Activated naive CD8-positive, alpha-beta T cell treated with anti-CD3 and anti-CD28 coated beads, Interleukin-2, amount 10 ng/mL, durations not matched to agents 7 days and 5 days (primary cell): ENCODE data around the gene ZBTB11. TPM values are rescaled to one million over a fixed set of nuclear protein-coding genes. Genes with fewer than 3 reads are reported as not detected.
"Not testable (repeated sequence)": the region's sequence is repeated elsewhere in the genome, so short reads cannot be mapped to it uniquely, and the experiment has no call there.

ENCODE experiments used
- ATAC-seq: fragments of 150-1000 bp; cut with Tn5 transposase; one replicate; pipeline ENCODE4 v1.10.0; 2021; ENCODE audit warnings: low read depth, moderate library complexity
- POLR2A ChIA-PET: fragments of 350-600 bp; sonication (Branson Sonifier 250); formaldehyde crosslinking; loops from one replicate; lab custom pipeline; 2021; ENCODE audit warnings: antibody characterized with exemption; lab: Charles Lee
- DNase-seq: peaks from one replicate; pipeline ENCODE4 v3.0.0; 2021
- H3K27ac Mint-ChIP-seq: one replicate; pipeline ENCODE4 v1.8.0; 2022; ENCODE audit warnings: mild to moderate bottlenecking, mixed read lengths
- H3K27me3 Mint-ChIP-seq: one replicate; pipeline ENCODE4 v1.8.0; 2022; ENCODE audit warnings: mild to moderate bottlenecking, moderate library complexity, mixed read lengths
- H3K36me3 Mint-ChIP-seq: one replicate; pipeline ENCODE4 v1.8.0; 2021; ENCODE audit warnings: mild to moderate bottlenecking, mixed read lengths
- H3K4me1 Mint-ChIP-seq: one replicate; pipeline ENCODE4 v1.8.0; 2021; ENCODE audit warnings: mixed read lengths
- H3K4me3 Mint-ChIP-seq: one replicate; pipeline ENCODE4 v1.8.0; 2022; ENCODE audit warnings: mild to moderate bottlenecking, moderate library complexity, mixed read lengths
- H3K9me3 Mint-ChIP-seq: one replicate; pipeline ENCODE4 v1.8.0; 2021; ENCODE audit warnings: mixed read lengths
- total RNA-seq, 2 experiments: library from RNA; stranded (reverse); gene quantifications; one replicate each; pipeline ENCODE4 v1.2.3, GENCODE V29; 2021

Gene ZBTB11
- total RNA-seq, 2 experiments from 2014 or later: 35.0 to 35.3 TPM

DNA sequence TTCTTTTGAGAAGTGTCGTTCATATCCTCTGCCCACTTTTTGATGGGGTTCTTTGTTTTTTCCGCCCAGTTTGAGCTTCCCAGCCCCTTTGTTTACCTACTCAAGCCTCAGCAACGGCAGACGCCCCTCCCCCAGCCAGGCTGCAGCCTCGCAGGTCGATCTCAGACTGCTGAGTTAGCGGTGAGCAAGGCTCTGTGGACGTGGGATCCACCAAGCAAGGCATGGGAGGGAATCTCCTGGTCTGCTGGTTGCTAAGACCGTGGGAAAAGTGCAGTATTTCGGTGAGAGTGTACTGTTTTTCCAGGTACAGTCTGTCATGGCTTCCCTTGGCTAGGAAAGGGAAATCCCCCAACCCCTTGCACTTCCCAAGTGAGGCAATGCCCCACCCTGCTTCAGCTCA is 71.5 kb downstream of the ZBTB11 start:
- H3K27ac Mint-ChIP-seq, DNase-seq, POLR2A ChIA-PET, H3K4me3 Mint-ChIP-seq, ATAC-seq, H3K9me3 Mint-ChIP-seq, H3K27me3 Mint-ChIP-seq, H3K4me1 Mint-ChIP-seq: not testable (repeated sequence)
- peaks cover 16% of the 10 kb centered on the region for H3K36me3 Mint-ChIP-seq

GRCh38 chr3:101603184-101603583 is 73.7 kb downstream of the ZBTB11 start:
- DNase-seq (no peak), ATAC-seq (no peak)
- no peak overlapping the region for H3K27ac Mint-ChIP-seq
- no peaks in the 10 kb centered on the region for H3K4me1 Mint-ChIP-seq
- POLR2A ChIA-PET: no interaction called here
- no peaks in the 10 kb centered on the region for H3K27me3 Mint-ChIP-seq
- peaks cover 2% of the 10 kb centered on the region for H3K9me3 Mint-ChIP-seq
- H3K4me3 Mint-ChIP-seq: no peak overlapping the region
- peaks cover 18% of the 10 kb centered on the region for H3K36me3 Mint-ChIP-seq

DNA sequence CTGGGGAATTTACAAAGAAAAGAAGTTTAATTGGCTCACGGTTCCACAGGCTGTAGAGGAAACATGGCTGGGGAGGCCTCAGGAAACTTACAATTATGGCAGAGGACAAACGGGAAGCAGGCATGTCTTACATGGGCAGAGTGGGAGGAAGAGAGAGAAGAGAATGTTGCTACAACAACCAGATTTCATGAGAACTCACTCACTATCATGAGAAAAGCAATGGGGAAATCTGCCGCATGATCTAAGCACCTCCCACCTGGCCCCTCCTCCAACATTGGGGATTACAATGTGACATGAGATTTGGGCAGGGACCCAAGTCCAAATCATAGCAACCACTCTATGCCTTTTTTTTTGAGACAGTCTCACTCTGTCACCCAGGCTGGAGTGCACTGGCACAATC is 74.2 kb downstream of the ZBTB11 start:
- Mint-ChIP-seq H3K4me1 (no peaks in the 10 kb centered on the region), H3K4me3 (no peak overlapping the region), H3K9me3 (peaks cover 2% of the 10 kb centered on the region), H3K27ac (no peak overlapping the region), H3K36me3 (peaks cover 18% of the 10 kb centered on the region), H3K27me3 (no peaks in the 10 kb centered on the region)
- ATAC-seq: no peak
- POLR2A ChIA-PET: no interaction called here
- DNase-seq: no peak

Other genes with a start within 250 kb of the ZBTB11 start
- 10 to 100 TPM; 42.5 to 47.6 TPM for gene SENP7, start 163.9 kb downstream of the ZBTB11 start, total RNA-seq
- 10 to 100 TPM; 22.8 to 23.9 TPM for gene TRMT10C, start 115.3 kb downstream of the ZBTB11 start, total RNA-seq
- 100 to 1,000 TPM; 167 to 173 TPM for gene PCNP, start 103.0 kb downstream of the ZBTB11 start, total RNA-seq
- gene RPL24, start 9.6 kb upstream of the ZBTB11 start, total RNA-seq: 1,000 to 10,000 TPM; 1,017 to 1,034 TPM
- gene CEP97, start 47.5 kb upstream of the ZBTB11 start, total RNA-seq: 10 to 100 TPM; 21.5 TPM
- 10 to 100 TPM; 29.8 to 30.7 TPM for gene NXPE3, start 102.1 kb upstream of the ZBTB11 start, total RNA-seq
- gene NFKBIZ, start 172.4 kb upstream of the ZBTB11 start, total RNA-seq: 10 to 100 TPM; 72.5 to 76.3 TPM